Activated naive CD4-positive, alpha-beta T cell treated with Interleukin-2 at 50 U/mL for 16 hours (primary cell): ENCODE results near the gene EXOSC1.
"Not testable (repeated sequence)": the region's sequence is repeated elsewhere in the genome, so short reads cannot be mapped to it uniquely, and the experiment has no call there.

ENCODE experiments used
- DNase-seq: peaks from one replicate; pipeline ENCODE4 v3.0.0-alpha.2; 2020

EXOSC1 gene

GRCh38 chr10:97445722-97446639 lies at the start of gene EXOSC1, which contains the start of gene ZDHHC16:
TSS of gene EXOSC1 (minus strand) at chr10:97446006. CDS start at chr10:97445985, 21 bp downstream.
TSS of gene ZDHHC16 (plus strand) at chr10:97446175. CDS start at chr10:97451676, 5,501 bp downstream.
- DNase-seq, result peak; percentile 93

GRCh38 chr10:97494863-97495506 lies 49.2 kb upstream of the EXOSC1 start:
- no peak for DNase-seq

GRCh38 chr10:97494151-97494550 lies 48.3 kb upstream of the EXOSC1 start:
- DNase-seq, result no peak

GRCh38 chr10:97490592-97490991 lies 44.8 kb upstream of the EXOSC1 start:
- DNase-seq, result no peak

GRCh38 chr10:97485647-97486281 lies 40.0 kb upstream of the EXOSC1 start:
- DNase-seq, result no peak

- no peak for DNase-seq
Observed at GRCh38 chr10:97483921-97484320, 38.1 kb upstream of the EXOSC1 start.

GRCh38 chr10:97483506-97483905 lies 37.7 kb upstream of the EXOSC1 start:
- no peak for DNase-seq

- DNase-seq, result no peak
Observed at GRCh38 chr10:97482381-97482780, 36.6 kb upstream of the EXOSC1 start.

- DNase-seq, result no peak
Observed at GRCh38 chr10:97481071-97481470, 35.3 kb upstream of the EXOSC1 start.

- no peak for DNase-seq
Observed at GRCh38 chr10:97479939-97480338, 34.1 kb upstream of the EXOSC1 start.

- not testable (repeated sequence) for DNase-seq
Observed at GRCh38 chr10:97479410-97479809, 33.6 kb upstream of the EXOSC1 start.

- no peak for DNase-seq
Observed at GRCh38 chr10:97475936-97476594, 30.3 kb upstream of the EXOSC1 start.

- no peak for DNase-seq
Observed at GRCh38 chr10:97474918-97475317, 29.1 kb upstream of the EXOSC1 start.

GRCh38 chr10:97468781-97469180 lies 23.0 kb upstream of the EXOSC1 start:
- DNase-seq, result not testable (repeated sequence)

GRCh38 chr10:97468162-97468561 lies 22.4 kb upstream of the EXOSC1 start:
- DNase-seq, result no peak

- DNase-seq, result no peak
Observed at GRCh38 chr10:97466755-97467154, 20.9 kb upstream of the EXOSC1 start.

- no peak for DNase-seq
Observed at GRCh38 chr10:97465982-97466381, 20.2 kb upstream of the EXOSC1 start.

GRCh38 chr10:97464226-97464625 lies 18.4 kb upstream of the EXOSC1 start:
- no peak for DNase-seq

- peak; percentile 14 for DNase-seq
Observed at GRCh38 chr10:97463363-97464132, 17.7 kb upstream of the EXOSC1 start.

GRCh38 chr10:97462309-97462708 lies 16.5 kb upstream of the EXOSC1 start:
- DNase-seq, result no peak

- no peak for DNase-seq
Observed at GRCh38 chr10:97459933-97460332, 14.1 kb upstream of the EXOSC1 start.

GRCh38 chr10:97459111-97459510 lies 13.3 kb upstream of the EXOSC1 start:
- no peak for DNase-seq
